Measurements from ENCODE around the gene DCST2. TPM values are rescaled to one million over a fixed set of nuclear protein-coding genes. Genes with fewer than 3 reads are reported as not detected.
A peak's percentile ranks its signal among the peaks of the same experiment; 100 is the strongest.

DCST2 gene
- total RNA-seq, 1 experiment from 2014 or later: 0.31 TPM

GRCh38 chr1:155017041-155017945 is 16.3 kb downstream of the DCST2 start:
- peak overlapping the region; percentile 49 for H3K4me3 ChIP-seq (ENCODE audit: insufficient read depth, low read depth, low read length)
- peaks cover 7% of the 10 kb centered on the region for H3K36me3 ChIP-seq (replicated peaks; ENCODE audit: control insufficient read depth, insufficient read depth, low read length)
- H3K27me3 ChIP-seq (ENCODE audit: control insufficient read depth, insufficient read depth, low read length): no peaks in the 10 kb centered on the region
- peak; percentile 98 for DNase-seq

- no peak for DNase-seq
- no peaks in the 10 kb centered on the region for H3K27me3 ChIP-seq (ENCODE audit: control insufficient read depth, insufficient read depth, low read length)
- H3K4me3 ChIP-seq (ENCODE audit: insufficient read depth, low read depth, low read length): no peak overlapping the region
- peaks cover 7% of the 10 kb centered on the region for H3K36me3 ChIP-seq (replicated peaks; ENCODE audit: control insufficient read depth, insufficient read depth, low read length)
Measured at GRCh38 chr1:155016231-155016831, 17.2 kb downstream of the DCST2 start.

GRCh38 chr1:155015527-155016230 is 17.9 kb downstream of the DCST2 start:
- Histone ChIP-seq H3K27me3 (ENCODE audit: control insufficient read depth, insufficient read depth, low read length) (no peaks in the 10 kb centered on the region), H3K36me3 (replicated peaks; ENCODE audit: control insufficient read depth, insufficient read depth, low read length) (peaks cover 7% of the 10 kb centered on the region), H3K4me3 (ENCODE audit: insufficient read depth, low read depth, low read length) (no peak overlapping the region)
- DNase-seq: no peak

- DNase-seq: no peak
- Histone ChIP-seq H3K27me3 (ENCODE audit: control insufficient read depth, insufficient read depth, low read length) (no peaks in the 10 kb centered on the region), H3K4me3 (ENCODE audit: insufficient read depth, low read depth, low read length) (no peak overlapping the region), H3K36me3 (replicated peaks; ENCODE audit: control insufficient read depth, insufficient read depth, low read length) (peaks cover 7% of the 10 kb centered on the region)
Measured at GRCh38 chr1:155014709-155015508, 18.7 kb downstream of the DCST2 start.

GRCh38 chr1:155013632-155014031 is 19.9 kb downstream of the DCST2 start:
- Histone ChIP-seq H3K36me3 (replicated peaks; ENCODE audit: control insufficient read depth, insufficient read depth, low read length) (peaks cover 7% of the 10 kb centered on the region), H3K4me3 (ENCODE audit: insufficient read depth, low read depth, low read length) (no peak overlapping the region), H3K27me3 (ENCODE audit: control insufficient read depth, insufficient read depth, low read length) (no peaks in the 10 kb centered on the region)
- no peak for DNase-seq

GRCh38 chr1:155012776-155013602 is 20.6 kb downstream of the DCST2 start:
- H3K4me3 ChIP-seq (ENCODE audit: insufficient read depth, low read depth, low read length): no peak overlapping the region
- peaks cover 7% of the 10 kb centered on the region for H3K36me3 ChIP-seq (replicated peaks; ENCODE audit: control insufficient read depth, insufficient read depth, low read length)
- H3K27me3 ChIP-seq (ENCODE audit: control insufficient read depth, insufficient read depth, low read length): no peaks in the 10 kb centered on the region
- DNase-seq: no peak

GRCh38 chr1:155012026-155012546 is 21.5 kb downstream of the DCST2 start:
- Histone ChIP-seq H3K36me3 (replicated peaks; ENCODE audit: control insufficient read depth, insufficient read depth, low read length) (peaks cover 7% of the 10 kb centered on the region), H3K4me3 (ENCODE audit: insufficient read depth, low read depth, low read length) (no peak overlapping the region), H3K27me3 (ENCODE audit: control insufficient read depth, insufficient read depth, low read length) (no peaks in the 10 kb centered on the region)
- DNase-seq: peak; percentile 97

- Histone ChIP-seq H3K4me3 (ENCODE audit: insufficient read depth, low read depth, low read length) (no peak overlapping the region), H3K36me3 (replicated peaks; ENCODE audit: control insufficient read depth, insufficient read depth, low read length) (peaks cover 5% of the 10 kb centered on the region), H3K27me3 (ENCODE audit: control insufficient read depth, insufficient read depth, low read length) (no peaks in the 10 kb centered on the region)
- no peak for DNase-seq
Measured at GRCh38 chr1:155011437-155012025, 22.1 kb downstream of the DCST2 start.

GRCh38 chr1:155011004-155011416 is 22.6 kb downstream of the DCST2 start:
- H3K4me3 ChIP-seq (ENCODE audit: insufficient read depth, low read depth, low read length): no peak overlapping the region
- peak; percentile 50 for DNase-seq
- peaks cover 4% of the 10 kb centered on the region for H3K36me3 ChIP-seq (replicated peaks; ENCODE audit: control insufficient read depth, insufficient read depth, low read length)
- H3K27me3 ChIP-seq (ENCODE audit: control insufficient read depth, insufficient read depth, low read length): no peaks in the 10 kb centered on the region

- no peak for DNase-seq
- Histone ChIP-seq H3K36me3 (replicated peaks; ENCODE audit: control insufficient read depth, insufficient read depth, low read length) (peaks cover 4% of the 10 kb centered on the region; the same call in 1 of the 2 replicates), H3K4me3 (ENCODE audit: insufficient read depth, low read depth, low read length) (no peak overlapping the region)
Measured at GRCh38 chr1:155010211-155010918, 23.2 kb downstream of the DCST2 start.

GRCh38 chr1:155009742-155010141 is 23.8 kb downstream of the DCST2 start:
- H3K27me3 ChIP-seq (ENCODE audit: control insufficient read depth, insufficient read depth, low read length): no peaks in the 10 kb centered on the region
- no peak overlapping the region for H3K4me3 ChIP-seq (ENCODE audit: insufficient read depth, low read depth, low read length)
- H3K36me3 ChIP-seq (replicated peaks; ENCODE audit: control insufficient read depth, insufficient read depth, low read length): peaks cover 2% of the 10 kb centered on the region; the same call in 1 of the 2 replicates
- DNase-seq: no peak

More at GRCh38 chr1:155010211-155010918, 23.2 kb downstream of the DCST2 start:
- H3K27me3 ChIP-seq (ENCODE audit: control insufficient read depth, insufficient read depth, low read length): no peaks in the 10 kb centered on the region

- Histone ChIP-seq H3K27me3 (ENCODE audit: control insufficient read depth, insufficient read depth, low read length) (no peaks in the 10 kb centered on the region), H3K36me3 (replicated peaks; ENCODE audit: control insufficient read depth, insufficient read depth, low read length) (peaks cover under 1% of the 10 kb centered on the region; the same call in 1 of the 2 replicates), H3K4me3 (ENCODE audit: insufficient read depth, low read depth, low read length) (no peak overlapping the region)
- peak; percentile 51 for DNase-seq
Measured at GRCh38 chr1:155009221-155009711, 24.3 kb downstream of the DCST2 start.
